ENCODE data around the gene TRIM24. TPM values are rescaled to one million over a fixed set of nuclear protein-coding genes. Genes with fewer than 3 reads are reported as not detected.

The TRIM24 gene
- total and polyA plus RNA-seq, 2 of the 13 experiments (the other 11 are each of a cell fraction or from before 2014, with no cell fraction given), result 100 to 106 TPM

- TF ChIP-seq MAFF (IDR thresholded peaks at IDR 0.05; ENCODE audit: low read depth, low read length), result no peak
- TF ChIP-seq CREBL2 (CRISPR knock-in tag; IDR thresholded peaks at IDR 0.05; ENCODE audit: borderline replicate concordance), result no peak
- TF ChIP-seq IRX3 (CRISPR knock-in tag; IDR thresholded peaks at IDR 0.05; ENCODE audit: borderline replicate concordance, low read depth), result no peak
- no peak for TF ChIP-seq KLF9 (CRISPR knock-in tag; IDR thresholded peaks at IDR 0.05; ENCODE audit: low read depth)
- TF ChIP-seq SNAPC2 (CRISPR knock-in tag; IDR thresholded peaks at IDR 0.05), result peak; percentile 69; the same call in 1 of the 2 replicates
- no peak for TF ChIP-seq REXO4 (CRISPR knock-in tag; IDR thresholded peaks at IDR 0.05; ENCODE audit: borderline replicate concordance)
- no peak; a peak in 1 of 4 replicates for TF ChIP-seq POLR2A (IDR thresholded peaks at IDR 0.05; ENCODE audit: insufficient read depth in 1 of 2, low read depth in 2 of 2, low read length in 2 of 2)
- TF ChIP-seq ZNF451 (CRISPR knock-in tag; IDR thresholded peaks at IDR 0.05), result no peak
- no peak for TF ChIP-seq ZFP37 (CRISPR knock-in tag; IDR thresholded peaks at IDR 0.05; ENCODE audit: borderline replicate concordance)
- no peak for TF ChIP-seq THYN1 (CRISPR knock-in tag; IDR thresholded peaks at IDR 0.05; ENCODE audit: borderline replicate concordance, low read depth)
- TF ChIP-seq ZNF569 (CRISPR knock-in tag; IDR thresholded peaks at IDR 0.05; ENCODE audit: borderline replicate concordance), result no peak
- no peak for TF ChIP-seq MBNL3 (CRISPR knock-in tag; conservative IDR thresholded peaks at IDR 0.05)
- no peak for TF ChIP-seq ZNF740 (CRISPR knock-in tag; IDR thresholded peaks at IDR 0.05)
- peak; percentile 32; the same call in 1 of the 2 replicates for TF ChIP-seq NFIC (IDR thresholded peaks at IDR 0.05; ENCODE audit: low read length)
- TF ChIP-seq CBX5 (CRISPR knock-in tag; IDR thresholded peaks at IDR 0.05; ENCODE audit: borderline replicate concordance), result peak; percentile 35
- TF ChIP-seq HDAC1 (CRISPR knock-in tag; IDR thresholded peaks at IDR 0.05), result peak; percentile 54
- TF ChIP-seq ZEB1 (IDR thresholded peaks at IDR 0.05; ENCODE audit: insufficient replicate concordance, low read depth), result peak; percentile 46
- TF ChIP-seq GATAD1 (CRISPR knock-in tag; IDR thresholded peaks at IDR 0.05), result peak; percentile 47; the same call in 1 of the 2 replicates
- 0 out of 4 replicates have a peak, but pooled peaks of 1 of the 2 experiments have one; percentile 50 for TF ChIP-seq REST (IDR thresholded peaks at IDR 0.05; ENCODE audit: borderline replicate concordance in 1 of 2, low read depth in 1 of 2, low read length in 2 of 2)
- no peak for TF ChIP-seq ZNF142 (CRISPR knock-in tag; IDR thresholded peaks at IDR 0.05)
Measured at GRCh38 chr7:138565451-138566114, 105.5 kb downstream of the TRIM24 start (continued).
